ENCODE measurements around the gene DOCK9.

DOCK9 gene

GRCh38 chr13:98947925-98948324 lies 29.9 kb downstream of the DOCK9 start:
- TF ChIP-seq, protein P1, sequence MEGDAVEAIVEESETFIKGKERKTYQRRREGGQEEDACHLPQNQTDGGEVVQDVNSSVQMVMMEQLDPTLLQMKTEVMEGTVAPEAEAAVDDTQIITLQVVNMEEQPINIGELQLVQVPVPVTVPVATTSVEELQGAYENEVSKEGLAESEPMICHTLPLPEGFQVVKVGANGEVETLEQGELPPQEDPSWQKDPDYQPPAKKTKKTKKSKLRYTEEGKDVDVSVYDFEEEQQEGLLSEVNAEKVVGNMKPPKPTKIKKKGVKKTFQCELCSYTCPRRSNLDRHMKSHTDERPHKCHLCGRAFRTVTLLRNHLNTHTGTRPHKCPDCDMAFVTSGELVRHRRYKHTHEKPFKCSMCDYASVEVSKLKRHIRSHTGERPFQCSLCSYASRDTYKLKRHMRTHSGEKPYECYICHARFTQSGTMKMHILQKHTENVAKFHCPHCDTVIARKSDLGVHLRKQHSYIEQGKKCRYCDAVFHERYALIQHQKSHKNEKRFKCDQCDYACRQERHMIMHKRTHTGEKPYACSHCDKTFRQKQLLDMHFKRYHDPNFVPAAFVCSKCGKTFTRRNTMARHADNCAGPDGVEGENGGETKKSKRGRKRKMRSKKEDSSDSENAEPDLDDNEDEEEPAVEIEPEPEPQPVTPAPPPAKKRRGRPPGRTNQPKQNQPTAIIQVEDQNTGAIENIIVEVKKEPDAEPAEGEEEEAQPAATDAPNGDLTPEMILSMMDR (IDR thresholded peaks at IDR 0.05; ENCODE audit: extremely low read depth, missing control alignments) = no peak
- DNase-seq (ENCODE audit: low spot score) = no peak

- no peak for DNase-seq (ENCODE audit: low spot score)
- TF ChIP-seq, protein P1 (IDR thresholded peaks at IDR 0.05; ENCODE audit: extremely low read depth, missing control alignments) = no peak
Observed at GRCh38 chr13:98945863-98946605, 31.8 kb downstream of the DOCK9 start.

- DNase-seq (ENCODE audit: low spot score) = no peak
Observed at GRCh38 chr13:98944336-98944735, 33.5 kb downstream of the DOCK9 start.

GRCh38 chr13:98942997-98943396 lies 34.9 kb downstream of the DOCK9 start:
- TF ChIP-seq, protein P1 (IDR thresholded peaks at IDR 0.05; ENCODE audit: extremely low read depth, missing control alignments) = no peak
- no peak for DNase-seq (ENCODE audit: low spot score)

More at GRCh38 chr13:98944336-98944735, 33.5 kb downstream of the DOCK9 start:
- TF ChIP-seq, protein P1 (IDR thresholded peaks at IDR 0.05; ENCODE audit: extremely low read depth, missing control alignments) = no peak

DNA sequence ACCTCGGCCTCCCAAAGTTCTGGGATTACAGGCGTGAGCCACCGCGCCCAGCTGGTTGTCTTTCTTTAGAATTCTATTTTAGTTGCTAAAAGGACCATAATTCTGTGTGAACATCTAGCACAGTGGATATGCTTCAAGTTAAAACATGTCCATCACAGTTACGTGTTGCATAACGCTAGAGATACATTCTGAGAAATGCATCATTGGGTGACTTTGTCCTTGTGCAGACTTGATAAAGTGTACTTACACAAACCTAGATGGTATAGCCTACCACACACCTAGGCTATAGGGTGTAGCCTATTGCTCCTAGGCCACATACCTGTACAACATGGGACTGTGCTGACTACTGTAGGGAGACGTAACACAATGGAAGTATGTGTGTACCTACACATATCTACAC lies 35.4 kb downstream of the DOCK9 start:
- no peak for DNase-seq (ENCODE audit: low spot score)
- TF ChIP-seq, protein P1 (IDR thresholded peaks at IDR 0.05; ENCODE audit: extremely low read depth, missing control alignments) = no peak

- DNase-seq (ENCODE audit: low spot score) = no peak
- TF ChIP-seq, protein P1 (IDR thresholded peaks at IDR 0.05; ENCODE audit: extremely low read depth, missing control alignments) = no peak
Observed at GRCh38 chr13:98941536-98941935, 36.3 kb downstream of the DOCK9 start.

- TF ChIP-seq, protein P1 (IDR thresholded peaks at IDR 0.05; ENCODE audit: extremely low read depth, missing control alignments) = no peak
- no peak for DNase-seq (ENCODE audit: low spot score)
Observed at GRCh38 chr13:98941126-98941525, 36.7 kb downstream of the DOCK9 start.
